ENCODE data around the gene FTSJ1. TPM values are rescaled to one million over a fixed set of nuclear protein-coding genes. Genes with fewer than 3 reads are reported as not detected.

The FTSJ1 gene
- total RNA-seq, 2 donors from 2014 or later = 44.3 to 56.1 TPM

- Histone ChIP-seq H3K27me3 (replicated peaks; ENCODE audit: insufficient read depth) (no peaks in the 10 kb centered on the region), H3K9me3 (no peaks in the 10 kb centered on the region), H3K4me3 (no peak overlapping the region), H3K36me3 (no peaks in the 10 kb centered on the region), H3K4me1 (replicated peaks) (no peaks in the 10 kb centered on the region), H3K27ac (no peak overlapping the region)
- intact Hi-C loops (cut with DNase I) = no loop called here
- DNase-seq (ENCODE audit: low spot score) = no peak
- TF ChIP-seq POLR2AphosphoS5 (IDR thresholded peaks at IDR 0.05) (no peak), POLR2A (IDR thresholded peaks at IDR 0.05) (no peak)
- TF ChIP-seq, protein P1, sequence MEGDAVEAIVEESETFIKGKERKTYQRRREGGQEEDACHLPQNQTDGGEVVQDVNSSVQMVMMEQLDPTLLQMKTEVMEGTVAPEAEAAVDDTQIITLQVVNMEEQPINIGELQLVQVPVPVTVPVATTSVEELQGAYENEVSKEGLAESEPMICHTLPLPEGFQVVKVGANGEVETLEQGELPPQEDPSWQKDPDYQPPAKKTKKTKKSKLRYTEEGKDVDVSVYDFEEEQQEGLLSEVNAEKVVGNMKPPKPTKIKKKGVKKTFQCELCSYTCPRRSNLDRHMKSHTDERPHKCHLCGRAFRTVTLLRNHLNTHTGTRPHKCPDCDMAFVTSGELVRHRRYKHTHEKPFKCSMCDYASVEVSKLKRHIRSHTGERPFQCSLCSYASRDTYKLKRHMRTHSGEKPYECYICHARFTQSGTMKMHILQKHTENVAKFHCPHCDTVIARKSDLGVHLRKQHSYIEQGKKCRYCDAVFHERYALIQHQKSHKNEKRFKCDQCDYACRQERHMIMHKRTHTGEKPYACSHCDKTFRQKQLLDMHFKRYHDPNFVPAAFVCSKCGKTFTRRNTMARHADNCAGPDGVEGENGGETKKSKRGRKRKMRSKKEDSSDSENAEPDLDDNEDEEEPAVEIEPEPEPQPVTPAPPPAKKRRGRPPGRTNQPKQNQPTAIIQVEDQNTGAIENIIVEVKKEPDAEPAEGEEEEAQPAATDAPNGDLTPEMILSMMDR (IDR thresholded peaks at IDR 0.05) = no peak
- WGBS = 43% methylated on average over 4 of the region's 4 CpGs
Observed at GRCh38 chrX:48451708-48452107, 24.3 kb upstream of the FTSJ1 start.

- Histone ChIP-seq H3K4me3 (no peak overlapping the region), H3K36me3 (no peaks in the 10 kb centered on the region), H3K27ac (no peak overlapping the region), H3K9me3 (no peaks in the 10 kb centered on the region), H3K4me1 (replicated peaks) (no peaks in the 10 kb centered on the region), H3K27me3 (replicated peaks; ENCODE audit: insufficient read depth) (no peaks in the 10 kb centered on the region)
- intact Hi-C loops (cut with DNase I) = no loop called here
- DNase-seq (ENCODE audit: low spot score) = no peak
- 83% methylated on average over 6 of the region's 6 CpGs for WGBS
- TF ChIP-seq, protein P1 (IDR thresholded peaks at IDR 0.05) = no peak
- TF ChIP-seq POLR2AphosphoS5 (IDR thresholded peaks at IDR 0.05) (no peak), POLR2A (IDR thresholded peaks at IDR 0.05) (no peak)
Observed at GRCh38 chrX:48456628-48457331, 19.2 kb upstream of the FTSJ1 start.

- no peaks in the 10 kb centered on the region for H3K36me3 ChIP-seq
- no CpG with 5 or more reads among the region's 6 CpGs for WGBS
- no peaks in the 10 kb centered on the region for H3K27me3 ChIP-seq (replicated peaks; ENCODE audit: insufficient read depth)
- no peak overlapping the region for H3K27ac ChIP-seq
- H3K4me1 ChIP-seq (replicated peaks) = no peaks in the 10 kb centered on the region
- no peak overlapping the region for H3K4me3 ChIP-seq
- no peak for TF ChIP-seq POLR2A (IDR thresholded peaks at IDR 0.05)
- no peak for TF ChIP-seq POLR2AphosphoS5 (IDR thresholded peaks at IDR 0.05)
- TF ChIP-seq, protein P1 (IDR thresholded peaks at IDR 0.05) = no peak
- no peak for DNase-seq (ENCODE audit: low spot score)
- intact Hi-C loops (cut with DNase I) = no loop called here
- H3K9me3 ChIP-seq = no peaks in the 10 kb centered on the region
Observed at GRCh38 chrX:48458711-48459110, 17.3 kb upstream of the FTSJ1 start.

- Histone ChIP-seq H3K36me3 (no peaks in the 10 kb centered on the region), H3K27ac (no peak overlapping the region), H3K4me3 (no peak overlapping the region), H3K4me1 (replicated peaks) (no peaks in the 10 kb centered on the region), H3K9me3 (no peaks in the 10 kb centered on the region), H3K27me3 (replicated peaks; ENCODE audit: insufficient read depth) (no peaks in the 10 kb centered on the region)
- 92% methylated on average over 6 of the region's 6 CpGs for WGBS
- intact Hi-C loops (cut with DNase I) = no loop called here
- TF ChIP-seq POLR2AphosphoS5 (IDR thresholded peaks at IDR 0.05) (no peak), POLR2A (IDR thresholded peaks at IDR 0.05) (no peak)
- TF ChIP-seq, protein P1 (IDR thresholded peaks at IDR 0.05) = no peak
- no peak for DNase-seq (ENCODE audit: low spot score)
Observed at GRCh38 chrX:48459483-48459882, 16.5 kb upstream of the FTSJ1 start.

DNA sequence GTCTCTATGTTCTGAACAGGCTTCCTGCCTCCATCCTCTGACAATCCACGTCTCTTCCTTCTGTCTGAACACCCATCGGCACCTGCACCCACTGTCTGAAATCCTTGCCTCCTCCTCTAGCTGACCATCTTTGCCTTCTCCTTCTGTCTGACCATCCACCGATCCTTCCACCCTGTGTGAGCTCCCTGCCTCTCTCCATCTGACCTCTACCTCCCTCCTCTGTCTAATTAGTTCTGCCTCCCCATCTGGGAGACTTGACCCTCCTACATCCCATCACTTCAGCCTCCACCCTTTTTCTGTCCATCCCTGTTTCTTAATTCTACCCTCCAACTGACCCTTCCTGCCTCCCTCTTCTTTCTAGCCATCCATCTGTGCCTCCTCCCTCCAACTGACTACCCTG lies 16.0 kb upstream of the FTSJ1 start:
- Histone ChIP-seq H3K36me3 (no peaks in the 10 kb centered on the region), H3K4me3 (no peak overlapping the region), H3K27me3 (replicated peaks; ENCODE audit: insufficient read depth) (no peaks in the 10 kb centered on the region), H3K4me1 (replicated peaks) (no peaks in the 10 kb centered on the region), H3K9me3 (no peaks in the 10 kb centered on the region), H3K27ac (no peak overlapping the region)
- WGBS = 90% methylated on average over 3 of the region's 3 CpGs
- intact Hi-C loops (cut with DNase I) = no loop called here
- DNase-seq (ENCODE audit: low spot score) = no peak
- no peak for TF ChIP-seq POLR2AphosphoS5 (IDR thresholded peaks at IDR 0.05)
- TF ChIP-seq, protein P1 (IDR thresholded peaks at IDR 0.05) = no peak
- no peak for TF ChIP-seq POLR2A (IDR thresholded peaks at IDR 0.05)
